K562 (cell line): ENCODE data around the gene LSM11. TPM values are rescaled to one million over a fixed set of nuclear protein-coding genes. Genes with fewer than 3 reads are reported as not detected.
A peak's percentile ranks its signal among the peaks of the same experiment; 100 is the strongest.

Source experiments
- CSDE1 ChIP-seq, 2 experiments: fragments of 450-650 bp; IDR thresholded peaks; 2 replicates each; pipeline ENCODE4 v1.6.1; 2016; ENCODE audit warnings: mild to moderate bottlenecking in 1 of 2
- GATAD2B ChIP-seq: fragments of 450-650 bp; IDR thresholded peaks from 2 replicates; pipeline ENCODE4 v1.6.1; 2017; ENCODE audit warnings: mild to moderate bottlenecking, borderline replicate concordance
- HDAC3 ChIP-seq: fragments of 450-650 bp; IDR thresholded peaks from 2 replicates; pipeline ENCODE4 v1.6.1; 2018; ENCODE audit warnings: borderline replicate concordance, mild to moderate bottlenecking, moderate library complexity; ENCODE audit not compliant: partially characterized antibody
- HDAC6 ChIP-seq: IDR thresholded peaks from 2 replicates; pipeline ENCODE4 v1.6.1; 2012; ENCODE audit warnings: low read depth, mild to moderate bottlenecking, control low read depth, inconsistent platforms, low read length, moderate library complexity
- IRF2 ChIP-seq: sonication (generic); formaldehyde crosslinking; IDR thresholded peaks from 2 replicates; pipeline ENCODE4 v1.8.1; 2022; ENCODE audit warnings: mild to moderate bottlenecking, missing genetic modification reagents
- MTA3 ChIP-seq: fragments of 450-650 bp; formaldehyde crosslinking; IDR thresholded peaks from 2 replicates; pipeline ENCODE4 v1.6.1; 2017; ENCODE audit warnings: mild to moderate bottlenecking, borderline replicate concordance
- NR2F6 ChIP-seq: fragments of 450-650 bp; formaldehyde crosslinking; IDR thresholded peaks from 2 replicates; pipeline ENCODE4 v1.4.0; 2020; ENCODE audit warnings: mild to moderate bottlenecking
- NR3C1 ChIP-seq: sonication (generic); formaldehyde crosslinking; IDR thresholded peaks from 2 replicates; pipeline ENCODE4 v1.8.1; 2022; ENCODE audit warnings: missing genetic modification reagents
- PBX2 ChIP-seq, 2 experiments: IDR thresholded peaks in 1 of 2; conservative IDR thresholded peaks in 1 of 2; 2 replicates each; pipeline ENCODE4 v1.6.1; 2016; ENCODE audit warnings: low read depth in 2 of 2, mild to moderate bottlenecking in 1 of 2, missing compliant biosample characterization in 1 of 2, missing genetic modification characterization in 1 of 2, moderate library complexity in 1 of 2
- PHB ChIP-seq: fragments of 250-450 bp; sonication (Bioruptor Pico); IDR thresholded peaks from 2 replicates; pipeline ENCODE4 v1.5.0; 2021
- POLR2A ChIP-seq: fragments of 450-650 bp; conservative IDR thresholded peaks from 2 replicates; pipeline ENCODE4 v1.6.1; 2016
- PYGO2 ChIP-seq: fragments of 450-650 bp; IDR thresholded peaks from 2 replicates; pipeline ENCODE4 v1.6.1; 2016; ENCODE audit warnings: mild to moderate bottlenecking, missing genetic modification characterization, moderate library complexity, missing compliant biosample characterization
- RBM17 ChIP-seq: fragments of 200-400 bp; formaldehyde crosslinking; IDR thresholded peaks from 2 replicates; pipeline ENCODE4 v1.6.1; 2017; ENCODE audit warnings: low read depth, mild to moderate bottlenecking, low read length, borderline replicate concordance
- THAP12 ChIP-seq: fragments of 250-450 bp; sonication (Bioruptor Pico); IDR thresholded peaks from 2 replicates; pipeline ENCODE4 v1.9.0; 2021; ENCODE audit warnings: mild to moderate bottlenecking, inconsistent platforms
- ZNF212 ChIP-seq: fragments of 450-650 bp; formaldehyde crosslinking; IDR thresholded peaks from 2 replicates; pipeline ENCODE4 v1.4.0; 2020; ENCODE audit warnings: mild to moderate bottlenecking
- ZNF311 ChIP-seq: fragments of 250-450 bp; sonication (Bioruptor Pico); IDR thresholded peaks from 2 replicates; pipeline ENCODE4 v1.4.0; 2020; ENCODE audit warnings: mild to moderate bottlenecking, moderate library complexity
- ZNF41 ChIP-seq: fragments of 250-450 bp; sonication (Bioruptor Pico); conservative IDR thresholded peaks from 2 replicates; pipeline ENCODE4 v1.4.0; 2020; ENCODE audit warnings: mild to moderate bottlenecking
- ZNF57 ChIP-seq: fragments of 450-650 bp; formaldehyde crosslinking; IDR thresholded peaks from 2 replicates; pipeline ENCODE4 v1.4.0; 2020; ENCODE audit warnings: mild to moderate bottlenecking, moderate library complexity
- polyA plus RNA-seq, 8 experiments: library from polyadenylated mRNA; depleted of rRNA in 4 of 8; stranded (reverse) in 5 of 8; unstranded in 3 of 8; fragments of >200 nt; fragmentation: Nextera tagmentation in 2 of 8; fragmentation: Illumina TruSeq in 1 of 8; extraction: Ambion mirVana in 2 of 8; extraction: Trizol in 1 of 8; gene quantifications; 2 replicates each; pipeline versions ENCODE4 v1.2.1 to v1.2.3, GENCODE V29; 2011 to 2014; ENCODE audit warnings: inconsistent platforms in 1 of 8, missing spikeins in 1 of 8
- total RNA-seq, 7 experiments: library from RNA; depleted of rRNA in 6 of 7; stranded (reverse); fragments of >200 nt in 6 of 7; fragmentation: Illumina TruSeq in 2 of 7; extraction: Trizol in 2 of 7; gene quantifications; 2 replicates each; pipeline versions ENCODE4 v1.2.1 to v1.2.3, GENCODE V29; 2011 to 2021; ENCODE audit warnings: low replicate concordance in 1 of 7
- TF ChIP-seq, protein P1 (sequence below): sonication (generic); formaldehyde crosslinking; IDR thresholded peaks from 2 replicates; pipeline ENCODE4 v1.8.1; 2023; ENCODE audit warnings: mild to moderate bottlenecking, missing genetic modification reagents
- TF ChIP-seq, protein P2 (sequence below): sonication (generic); formaldehyde crosslinking; IDR thresholded peaks from 2 replicates; pipeline ENCODE4 v1.8.1; 2023; ENCODE audit warnings: mild to moderate bottlenecking, missing genetic modification reagents

The LSM11 gene
- total and polyA plus RNA-seq, 9 of the 15 experiments (the other 6 are each of a cell fraction or from before 2014, with no cell fraction given): 1.8 to 9.4 (median 4.7) TPM

DNA sequence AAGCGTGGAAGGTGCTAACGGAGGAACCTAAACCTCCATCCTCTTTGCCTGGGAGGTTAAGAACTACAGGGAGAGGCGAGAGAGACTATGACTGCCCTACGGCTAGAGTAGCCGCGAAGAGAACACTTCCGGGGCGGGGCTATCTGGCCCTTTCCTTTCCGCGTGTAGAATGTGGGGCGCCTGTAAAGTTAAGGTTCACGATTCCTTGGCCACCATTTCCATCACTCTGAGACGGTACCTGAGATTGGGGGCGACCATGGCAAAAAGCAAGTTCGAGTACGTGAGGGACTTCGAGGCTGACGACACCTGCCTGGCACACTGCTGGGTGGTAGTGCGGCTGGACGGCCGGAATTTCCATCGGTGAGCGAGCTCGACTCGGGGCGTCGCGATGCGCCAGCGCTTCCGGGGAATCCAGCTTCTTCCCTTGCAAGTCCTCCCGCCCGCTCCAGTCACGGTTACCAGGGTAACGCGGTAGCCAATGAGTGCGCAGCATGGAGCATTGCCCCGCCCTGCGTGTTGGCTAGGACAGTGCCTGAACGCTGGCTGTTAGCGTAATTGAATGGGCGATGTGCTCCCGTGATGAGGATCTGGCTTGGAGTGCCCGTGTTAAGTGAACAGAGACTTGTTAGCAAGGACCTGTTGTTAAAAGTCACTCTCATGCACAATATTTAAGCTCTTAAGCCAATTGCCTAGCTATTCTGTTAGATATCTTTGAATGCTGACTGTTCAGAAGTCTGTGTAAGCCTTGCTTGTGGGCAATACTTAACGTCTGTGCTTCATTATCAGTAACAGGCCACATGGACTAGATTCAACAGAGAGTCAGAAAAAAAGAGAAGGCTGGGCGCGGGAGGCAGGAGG, 12.0 kb upstream of the LSM11 start, which contains the start of gene THG1L (continued):
- TF ChIP-seq, protein P1, sequence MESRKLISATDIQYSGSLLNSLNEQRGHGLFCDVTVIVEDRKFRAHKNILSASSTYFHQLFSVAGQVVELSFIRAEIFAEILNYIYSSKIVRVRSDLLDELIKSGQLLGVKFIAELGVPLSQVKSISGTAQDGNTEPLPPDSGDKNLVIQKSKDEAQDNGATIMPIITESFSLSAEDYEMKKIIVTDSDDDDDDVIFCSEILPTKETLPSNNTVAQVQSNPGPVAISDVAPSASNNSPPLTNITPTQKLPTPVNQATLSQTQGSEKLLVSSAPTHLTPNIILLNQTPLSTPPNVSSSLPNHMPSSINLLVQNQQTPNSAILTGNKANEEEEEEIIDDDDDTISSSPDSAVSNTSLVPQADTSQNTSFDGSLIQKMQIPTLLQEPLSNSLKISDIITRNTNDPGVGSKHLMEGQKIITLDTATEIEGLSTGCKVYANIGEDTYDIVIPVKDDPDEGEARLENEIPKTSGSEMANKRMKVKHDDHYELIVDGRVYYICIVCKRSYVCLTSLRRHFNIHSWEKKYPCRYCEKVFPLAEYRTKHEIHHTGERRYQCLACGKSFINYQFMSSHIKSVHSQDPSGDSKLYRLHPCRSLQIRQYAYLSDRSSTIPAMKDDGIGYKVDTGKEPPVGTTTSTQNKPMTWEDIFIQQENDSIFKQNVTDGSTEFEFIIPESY (CRISPR knock-in tag): no peak
- TF ChIP-seq ZNF57: no peak
- TF ChIP-seq POLR2A: peak; percentile 96
- TF ChIP-seq NR2F6 (CRISPR knock-in tag): no peak
- TF ChIP-seq PYGO2 (tag): no peak
- TF ChIP-seq RBM17: no peak
- no peak for TF ChIP-seq PBX2 (CRISPR knock-in tag; IDR thresholded peaks at IDR 0.05; ENCODE audit: low read depth)
- TF ChIP-seq PBX2 (tag; conservative IDR thresholded peaks at IDR 0.05; ENCODE audit: low read depth): no peak
- no peak for TF ChIP-seq ZNF212
- TF ChIP-seq, protein P2, sequence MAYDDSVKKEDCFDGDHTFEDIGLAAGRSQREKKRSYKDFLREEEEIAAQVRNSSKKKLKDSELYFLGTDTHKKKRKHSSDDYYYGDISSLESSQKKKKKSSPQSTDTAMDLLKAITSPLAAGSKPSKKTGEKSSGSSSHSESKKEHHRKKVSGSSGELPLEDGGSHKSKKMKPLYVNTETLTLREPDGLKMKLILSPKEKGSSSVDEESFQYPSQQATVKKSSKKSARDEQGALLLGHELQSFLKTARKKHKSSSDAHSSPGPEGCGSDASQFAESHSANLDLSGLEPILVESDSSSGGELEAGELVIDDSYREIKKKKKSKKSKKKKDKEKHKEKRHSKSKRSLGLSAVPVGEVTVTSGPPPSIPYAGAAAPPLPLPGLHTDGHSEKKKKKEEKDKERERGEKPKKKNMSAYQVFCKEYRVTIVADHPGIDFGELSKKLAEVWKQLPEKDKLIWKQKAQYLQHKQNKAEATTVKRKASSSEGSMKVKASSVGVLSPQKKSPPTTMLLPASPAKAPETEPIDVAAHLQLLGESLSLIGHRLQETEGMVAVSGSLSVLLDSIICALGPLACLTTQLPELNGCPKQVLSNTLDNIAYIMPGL (CRISPR knock-in tag): no peak
- no peak for TF ChIP-seq ZNF311 (CRISPR knock-in tag)
- TF ChIP-seq CSDE1 (IDR thresholded peaks at IDR 0.05): peak in 1 of 2 experiments; percentile 72; a peak in 2 of 4 replicates
- TF ChIP-seq HDAC3: no peak
- peak; percentile 39; the same call in 1 of the 2 replicates for TF ChIP-seq THAP12 (CRISPR knock-in tag)
- TF ChIP-seq IRF2 (CRISPR knock-in tag): no peak
- TF ChIP-seq GATAD2B: no peak
- TF ChIP-seq ZNF41: no peak
- TF ChIP-seq HDAC6: no peak
- no peak for TF ChIP-seq NR3C1
- no peak for TF ChIP-seq PHB (CRISPR knock-in tag)
- TF ChIP-seq MTA3: peak; percentile 53; the same call in 1 of the 2 replicates
